HepG2 (cell line): ENCODE results near the gene ZNF189.

Experiments used
- CAMTA2 ChIP-seq: sonication (generic); formaldehyde crosslinking; IDR thresholded peaks from 2 replicates; pipeline ENCODE4 v1.4.0; 2020; ENCODE audit warnings: mild to moderate bottlenecking, missing genetic modification reagents, borderline replicate concordance
- GLI4 ChIP-seq: sonication (generic); formaldehyde crosslinking; IDR thresholded peaks from 2 replicates; pipeline ENCODE4 v1.5.1; 2020; ENCODE audit warnings: missing genetic modification reagents, mild to moderate bottlenecking, moderate library complexity, borderline replicate concordance
- MAFF ChIP-seq: IDR thresholded peaks from 2 replicates; pipeline ENCODE4 v1.6.1; 2011; ENCODE audit warnings: low read depth, low read length, improper control_type of control experiment
- SP1 ChIP-seq, 2 experiments: fragments of 450-650 bp in 1 of 2; sonication (generic) in 1 of 2; formaldehyde crosslinking in 1 of 2; IDR thresholded peaks; 2 replicates each; pipeline versions ENCODE4 v1.4.0 to v1.6.1; 2016 to 2020; ENCODE audit warnings: missing genetic modification reagents in 1 of 2
- ZNF556 ChIP-seq: sonication (generic); formaldehyde crosslinking; IDR thresholded peaks from 2 replicates; pipeline ENCODE4 v1.4.0; 2020; ENCODE audit warnings: mild to moderate bottlenecking, missing genetic modification reagents, borderline replicate concordance
- ZNF841 ChIP-seq: sonication (generic); formaldehyde crosslinking; IDR thresholded peaks from 2 replicates; pipeline ENCODE4 v1.8.1; 2023; ENCODE audit warnings: missing genetic modification reagents, borderline replicate concordance
- TF ChIP-seq, protein P1 (sequence below): sonication (generic); formaldehyde crosslinking; IDR thresholded peaks from 2 replicates; pipeline ENCODE4 v1.5.0; 2020; ENCODE audit warnings: mild to moderate bottlenecking, missing genetic modification reagents, moderate library complexity

DNA sequence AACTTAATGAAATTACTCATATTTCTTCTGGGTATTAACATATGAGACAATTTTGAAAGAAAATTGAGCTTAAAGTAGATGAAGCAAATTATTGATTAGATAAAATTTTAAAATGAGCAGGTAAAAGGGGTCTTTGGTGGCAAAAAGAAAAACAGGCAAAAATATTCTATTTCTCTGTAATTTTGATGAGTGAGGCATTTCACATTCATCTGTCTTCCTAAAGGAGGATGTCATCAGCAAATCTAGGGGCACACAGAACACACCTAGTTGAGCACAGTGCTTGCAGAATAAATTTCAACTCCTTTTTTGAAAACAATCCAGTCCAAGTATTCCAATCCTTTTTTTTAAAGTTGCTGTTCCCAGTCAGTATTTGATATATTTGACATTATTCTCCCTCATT, 16.2 kb downstream of the ZNF189 start:
- no peak for TF ChIP-seq ZNF841 (CRISPR knock-in tag)
- TF ChIP-seq MAFF: peak; percentile 76
- TF ChIP-seq ZNF556 (CRISPR knock-in tag): no peak
- TF ChIP-seq GLI4 (CRISPR knock-in tag): no peak
- no peak for TF ChIP-seq SP1 (IDR thresholded peaks at IDR 0.05)
- TF ChIP-seq SP1 (CRISPR knock-in tag; IDR thresholded peaks at IDR 0.05): no peak
- TF ChIP-seq, protein P1, sequence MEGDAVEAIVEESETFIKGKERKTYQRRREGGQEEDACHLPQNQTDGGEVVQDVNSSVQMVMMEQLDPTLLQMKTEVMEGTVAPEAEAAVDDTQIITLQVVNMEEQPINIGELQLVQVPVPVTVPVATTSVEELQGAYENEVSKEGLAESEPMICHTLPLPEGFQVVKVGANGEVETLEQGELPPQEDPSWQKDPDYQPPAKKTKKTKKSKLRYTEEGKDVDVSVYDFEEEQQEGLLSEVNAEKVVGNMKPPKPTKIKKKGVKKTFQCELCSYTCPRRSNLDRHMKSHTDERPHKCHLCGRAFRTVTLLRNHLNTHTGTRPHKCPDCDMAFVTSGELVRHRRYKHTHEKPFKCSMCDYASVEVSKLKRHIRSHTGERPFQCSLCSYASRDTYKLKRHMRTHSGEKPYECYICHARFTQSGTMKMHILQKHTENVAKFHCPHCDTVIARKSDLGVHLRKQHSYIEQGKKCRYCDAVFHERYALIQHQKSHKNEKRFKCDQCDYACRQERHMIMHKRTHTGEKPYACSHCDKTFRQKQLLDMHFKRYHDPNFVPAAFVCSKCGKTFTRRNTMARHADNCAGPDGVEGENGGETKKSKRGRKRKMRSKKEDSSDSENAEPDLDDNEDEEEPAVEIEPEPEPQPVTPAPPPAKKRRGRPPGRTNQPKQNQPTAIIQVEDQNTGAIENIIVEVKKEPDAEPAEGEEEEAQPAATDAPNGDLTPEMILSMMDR (CRISPR knock-in tag): no peak
- TF ChIP-seq CAMTA2: no peak
